HepG2 (cell line): ENCODE data around the gene EPHA5.

Experiments
- ARID5B ChIP-seq: IDR thresholded peaks from 2 replicates; pipeline ENCODE4 v1.4.0; 2020; ENCODE audit warnings: mild to moderate bottlenecking, missing genetic modification reagents
- CTCF ChIP-seq: sonication (generic); formaldehyde crosslinking; IDR thresholded peaks from 2 replicates; pipeline ENCODE4 v1.5.0; 2020; ENCODE audit warnings: mild to moderate bottlenecking, missing genetic modification reagents, moderate library complexity
- HDAC6 ChIP-seq: fragments of 200-600 bp; sonication (generic); IDR thresholded peaks from 2 replicates; pipeline ENCODE4 v1.7.0; 2017; ENCODE audit warnings: mild to moderate bottlenecking, antibody characterized with exemption, low read length, low read depth
- POLR2AphosphoS5 ChIP-seq: IDR thresholded peaks from 2 replicates; pipeline ENCODE4 v1.6.1; 2012; ENCODE audit warnings: low read depth, low read length
- PRDM10 ChIP-seq: sonication (generic); formaldehyde crosslinking; IDR thresholded peaks from 2 replicates; pipeline ENCODE4 v1.4.0; 2020; ENCODE audit warnings: low read depth, missing genetic modification reagents
- ZBTB7B ChIP-seq: sonication (generic); formaldehyde crosslinking; IDR thresholded peaks from 2 replicates; pipeline ENCODE4 v1.4.0; 2020; ENCODE audit warnings: missing genetic modification reagents
- ZNF777 ChIP-seq: sonication (generic); formaldehyde crosslinking; IDR thresholded peaks from 2 replicates; pipeline ENCODE4 v1.4.0; 2020; ENCODE audit warnings: missing genetic modification reagents

- no peak for TF ChIP-seq ZBTB7B (CRISPR knock-in tag)
- no peak for TF ChIP-seq HDAC6
- no peak for TF ChIP-seq POLR2AphosphoS5
- TF ChIP-seq PRDM10 (CRISPR knock-in tag) = no peak
- no peak for TF ChIP-seq CTCF (CRISPR knock-in tag)
- no peak for TF ChIP-seq ZNF777
- no peak for TF ChIP-seq ARID5B
These were observed 45.6 kb downstream of the EPHA5 start for GRCh38 chr4:65624651-65625050.
